T-helper 17 cell (primary cell): ENCODE measurements around the gene GOLGA6L9. TPM values are rescaled to one million over a fixed set of nuclear protein-coding genes. Genes with fewer than 3 reads are reported as not detected.
"Not testable (repeated sequence)": the region's sequence is repeated elsewhere in the genome, so short reads cannot be mapped to it uniquely, and the experiment has no call there.

Experiments
- ATAC-seq: fragments of 150-1000 bp; cut with Tn5 transposase; 2 replicates; pipeline ENCODE4 v1.10.0; 2021; ENCODE audit warnings: mild to moderate bottlenecking, moderate library complexity
- DNase-seq, 3 donors: peaks; one replicate each; pipeline versions ENCODE4 v3.0.0 to v3.0.0-alpha.2; 2020 to 2021
- H3K9me3 ChIP-seq: one replicate; pipeline ENCODE4 v1.7.0; 2013; ENCODE audit warnings: low read length, mild to moderate bottlenecking; ENCODE audit not compliant: control insufficient read depth, poor library complexity, severe bottlenecking
- H3K27ac Mint-ChIP-seq: one replicate; pipeline ENCODE4 v1.8.0; 2022; ENCODE audit warnings: mild to moderate bottlenecking, moderate library complexity, mixed read lengths
- H3K27me3 Mint-ChIP-seq: one replicate; pipeline ENCODE4 v1.8.0; 2022; ENCODE audit warnings: mixed read lengths
- H3K36me3 Mint-ChIP-seq: one replicate; pipeline ENCODE4 v1.8.0; 2022; ENCODE audit warnings: low read depth, mixed read lengths
- H3K4me1 Mint-ChIP-seq: one replicate; pipeline ENCODE4 v1.8.0; 2022; ENCODE audit warnings: mild to moderate bottlenecking, mixed read lengths
- H3K4me3 Mint-ChIP-seq: one replicate; pipeline ENCODE4 v1.8.0; 2022; ENCODE audit warnings: mild to moderate bottlenecking, moderate library complexity, mixed read lengths
- total RNA-seq, 4 donors: library from RNA in 2 of 4; stranded (reverse) in 2 of 4; gene quantifications; one replicate each; pipeline ENCODE4 v1.2.3 and lab custom pipeline; 2022 to 2026

Gene GOLGA6L9, protein sequence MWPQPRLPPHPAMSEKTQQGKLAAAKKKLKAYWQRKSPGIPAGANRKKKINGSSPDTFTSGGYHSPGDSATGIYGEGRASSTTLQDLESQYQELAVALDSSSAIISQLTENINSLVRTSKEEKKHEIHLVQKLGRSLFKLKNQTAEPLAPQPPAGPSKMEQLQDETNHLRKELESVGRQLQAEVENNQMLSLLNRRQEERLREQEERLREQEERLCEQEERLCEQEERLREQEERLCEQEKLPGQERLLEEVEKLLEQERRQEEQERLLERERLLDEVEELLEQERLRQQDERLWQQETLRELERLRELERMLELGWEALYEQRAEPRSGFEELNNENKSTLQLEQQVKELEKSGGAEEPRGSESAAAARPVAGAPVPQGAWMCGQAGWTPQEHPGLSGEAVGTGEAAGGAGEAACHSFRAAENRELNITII
- total RNA-seq = 1 to 10 TPM; 3.0 to 3.3 TPM
- 0.23 to 3.2 reads per million in 2 donors for total RNA-seq (lab: John Stamatoyannopoulos, UW)

DNA sequence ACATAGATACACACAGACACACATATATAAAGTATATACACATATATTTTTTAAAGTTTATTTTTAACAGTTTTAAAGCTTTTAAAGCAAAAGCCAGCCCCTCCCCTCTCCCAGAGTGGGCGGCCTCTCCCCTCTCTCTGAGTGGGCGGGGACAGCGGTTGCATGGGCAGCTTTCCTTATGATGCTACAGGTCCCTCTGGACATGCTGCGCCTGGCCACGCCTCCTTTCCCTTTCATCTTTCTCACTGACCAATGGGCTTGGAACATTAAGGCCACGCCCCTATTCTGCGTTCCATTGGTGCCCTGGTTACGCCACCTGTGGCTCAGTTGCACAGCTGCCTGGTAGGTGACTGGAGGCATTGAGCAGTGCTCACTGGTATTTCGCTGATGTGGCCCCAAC lies at the start of gene GOLGA6L9:
TSS of gene GOLGA6L9 (plus strand) at position 124 of the 400 bp plus-strand sequence. CDS start at position 388, 264 bp downstream.
- not testable (repeated sequence) for DNase-seq

DNA sequence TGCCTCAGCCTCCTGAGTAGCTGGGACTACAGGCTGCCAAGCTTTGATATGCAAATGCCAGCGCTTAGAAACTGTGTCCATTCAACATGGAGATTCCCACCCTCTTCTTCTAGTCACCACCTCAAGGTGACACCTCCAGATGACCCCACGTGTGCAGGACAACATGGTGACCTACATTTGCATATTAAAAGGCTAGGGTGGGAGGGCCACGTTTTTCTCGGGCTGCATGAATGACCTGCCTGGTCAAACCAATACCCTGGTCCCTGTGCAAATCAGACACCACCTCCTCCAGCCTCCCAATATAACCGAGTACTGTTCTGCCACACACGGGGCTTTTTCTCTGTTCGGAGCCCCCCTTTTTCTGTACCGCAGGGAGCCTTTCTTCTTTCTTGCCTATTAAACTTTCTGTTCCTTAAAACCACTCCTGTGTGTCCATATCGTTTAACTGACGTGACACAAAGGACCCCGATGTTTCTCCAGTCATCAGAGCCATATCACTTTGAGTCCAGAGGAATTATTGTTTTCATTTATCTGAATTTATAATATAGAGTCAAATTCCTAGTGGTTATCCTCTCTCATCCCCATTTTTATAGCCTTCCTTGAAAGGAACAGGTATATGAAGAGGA lies 48.2 kb upstream of the GOLGA6L9 start:
- H3K9me3 ChIP-seq, DNase-seq, H3K4me1 Mint-ChIP-seq, H3K27ac Mint-ChIP-seq, H3K4me3 Mint-ChIP-seq, ATAC-seq, H3K36me3 Mint-ChIP-seq, H3K27me3 Mint-ChIP-seq: not testable (repeated sequence)

More for the DNA sequence above, at the start of gene GOLGA6L9:
- not testable (repeated sequence) for H3K4me1 Mint-ChIP-seq, H3K4me3 Mint-ChIP-seq, ATAC-seq, H3K9me3 ChIP-seq, H3K27ac Mint-ChIP-seq, H3K27me3 Mint-ChIP-seq, H3K36me3 Mint-ChIP-seq

DNA sequence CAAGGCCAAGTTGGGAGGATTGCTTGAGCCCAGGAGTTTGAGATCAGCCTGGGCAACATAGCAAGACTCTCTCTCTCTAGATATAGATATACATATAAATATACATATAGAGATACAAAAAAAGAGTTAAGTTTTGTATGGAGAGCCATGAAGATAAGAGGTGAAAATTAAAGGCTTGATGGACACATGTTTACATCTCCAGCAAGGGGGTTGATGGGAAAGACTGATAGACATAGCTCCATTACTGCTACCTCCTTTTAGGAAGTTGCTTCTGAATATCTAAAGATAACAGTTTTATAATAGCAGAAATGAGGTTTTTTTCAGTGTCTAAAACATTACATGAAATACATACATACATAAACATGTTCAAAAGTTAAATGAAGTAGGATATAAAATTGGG lies 42.4 kb upstream of the GOLGA6L9 start:
- not testable (repeated sequence) for H3K4me1 Mint-ChIP-seq, DNase-seq, ATAC-seq, H3K27me3 Mint-ChIP-seq, H3K27ac Mint-ChIP-seq, H3K36me3 Mint-ChIP-seq, H3K4me3 Mint-ChIP-seq, H3K9me3 ChIP-seq

DNA sequence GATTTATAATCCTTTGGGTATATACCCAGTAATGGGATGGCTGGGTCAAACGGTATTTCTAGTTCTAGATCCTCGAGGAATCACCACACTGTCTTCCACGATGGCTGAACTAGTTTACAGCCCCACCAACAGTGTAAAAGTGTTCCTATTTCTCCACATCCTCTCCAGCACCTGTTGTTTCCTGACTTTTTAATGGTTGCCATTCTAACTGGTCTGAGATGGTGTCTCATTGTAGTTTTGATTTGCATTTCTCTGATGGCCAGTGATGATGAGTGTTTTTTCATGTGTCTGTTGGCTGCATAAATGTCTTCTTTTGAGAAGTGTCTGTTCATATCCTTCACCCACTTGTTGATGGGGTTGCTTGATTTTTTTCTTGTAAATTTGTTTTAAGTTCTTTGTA lies 39.5 kb upstream of the GOLGA6L9 start:
- H3K27ac Mint-ChIP-seq, H3K4me3 Mint-ChIP-seq: not testable (repeated sequence)

DNA sequence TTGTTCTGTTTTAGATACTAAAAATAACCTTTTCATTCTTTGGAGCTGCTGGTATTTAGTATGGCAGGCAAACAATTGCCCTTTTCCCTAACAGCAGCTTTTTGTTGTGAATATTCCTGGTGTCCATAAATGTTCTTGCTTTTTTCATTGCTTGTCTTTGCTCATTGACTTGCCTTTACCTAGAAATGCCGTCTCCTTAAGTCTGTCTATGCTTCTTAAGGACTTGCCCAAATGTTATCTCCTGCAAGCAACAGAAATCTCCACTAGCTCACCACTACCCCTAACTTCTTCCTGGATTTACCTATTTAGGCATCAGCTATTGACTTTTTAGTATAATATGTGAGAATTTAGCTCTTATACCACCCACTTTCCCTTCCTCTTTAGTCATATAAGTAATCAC lies 37.5 kb upstream of the GOLGA6L9 start:
- ATAC-seq, H3K27me3 Mint-ChIP-seq, H3K36me3 Mint-ChIP-seq, H3K27ac Mint-ChIP-seq, DNase-seq, H3K4me3 Mint-ChIP-seq, H3K9me3 ChIP-seq, H3K4me1 Mint-ChIP-seq: not testable (repeated sequence)

More for the DNA sequence above, 39.5 kb upstream of the GOLGA6L9 start:
- H3K27me3 Mint-ChIP-seq, H3K9me3 ChIP-seq, ATAC-seq, H3K36me3 Mint-ChIP-seq, H3K4me1 Mint-ChIP-seq, DNase-seq: not testable (repeated sequence)

DNA sequence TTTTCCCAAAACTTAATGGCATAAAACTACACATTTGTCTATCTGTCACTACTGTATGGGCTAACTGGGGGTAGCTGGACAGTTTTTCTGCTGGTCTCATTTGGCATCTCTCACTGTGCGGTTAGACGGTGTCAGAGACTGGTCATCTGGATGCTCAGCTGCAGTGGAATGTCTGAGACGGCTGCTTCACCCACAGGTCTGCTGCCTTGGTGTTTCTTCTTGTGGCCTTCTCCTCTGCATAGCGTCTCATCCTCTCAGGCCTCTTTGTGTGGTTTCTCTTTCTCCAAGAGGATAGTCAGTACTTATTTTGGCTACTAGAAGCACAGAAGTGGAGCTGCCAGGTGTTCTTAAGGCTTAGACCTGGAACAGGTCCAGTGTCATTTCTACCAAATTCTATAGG lies 35.9 kb upstream of the GOLGA6L9 start:
- Mint-ChIP-seq H3K27me3 (no peaks in the 10 kb centered on the region), H3K4me3 (no peak overlapping the region), H3K27ac (no peak overlapping the region), H3K4me1 (peaks cover 3% of the 10 kb centered on the region), H3K36me3 (peaks cover 3% of the 10 kb centered on the region)
- no peaks in the 10 kb centered on the region for H3K9me3 ChIP-seq
- DNase-seq (no peak), ATAC-seq (no peak)

DNA sequence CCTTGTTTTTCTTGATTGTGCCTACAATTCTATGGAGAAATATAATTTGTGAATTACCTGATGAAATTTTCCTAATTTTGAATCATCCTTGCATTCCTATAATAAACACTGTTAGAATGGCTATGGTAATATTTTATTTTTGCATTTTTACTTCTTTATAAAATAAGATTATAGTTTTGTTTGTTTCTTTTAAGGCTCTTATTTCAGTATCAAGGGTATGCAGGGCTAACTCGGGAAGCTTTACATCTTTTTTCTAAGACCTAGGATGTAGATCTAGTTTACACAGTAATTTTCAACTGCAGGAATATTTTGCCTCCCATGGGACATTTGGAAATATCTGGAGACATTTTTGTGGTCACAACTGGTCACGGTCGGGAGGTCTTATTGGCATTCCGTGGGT lies 33.8 kb upstream of the GOLGA6L9 start:
- not testable (repeated sequence) for ATAC-seq, H3K27me3 Mint-ChIP-seq, H3K36me3 Mint-ChIP-seq, H3K4me1 Mint-ChIP-seq, DNase-seq, H3K4me3 Mint-ChIP-seq, H3K27ac Mint-ChIP-seq, H3K9me3 ChIP-seq

DNA sequence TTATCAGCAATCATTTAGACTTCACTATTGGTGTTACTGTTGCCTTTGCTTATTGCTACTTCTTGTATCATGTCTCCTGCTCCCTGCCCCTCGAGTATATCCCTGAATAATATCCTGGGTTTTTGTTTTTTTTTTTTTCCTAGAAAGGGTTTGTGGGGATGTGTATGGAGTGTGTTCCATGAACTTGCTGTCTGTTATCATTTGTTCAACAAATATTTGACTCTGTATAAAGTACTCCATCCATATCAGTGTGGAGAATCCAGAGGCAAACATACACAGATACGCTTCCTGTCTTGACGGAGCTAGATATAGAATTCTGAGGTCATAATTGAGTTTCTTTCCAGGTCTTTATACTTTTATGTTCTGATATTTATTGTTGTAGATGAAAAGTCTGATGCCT lies 31.8 kb upstream of the GOLGA6L9 start:
- H3K9me3 ChIP-seq = no peaks in the 10 kb centered on the region
- peaks cover 4% of the 10 kb centered on the region for H3K36me3 Mint-ChIP-seq
- no peak overlapping the region for H3K4me3 Mint-ChIP-seq
- DNase-seq = no peak
- no peak overlapping the region for H3K27ac Mint-ChIP-seq
- peaks cover 1% of the 10 kb centered on the region for H3K4me1 Mint-ChIP-seq
- no peaks in the 10 kb centered on the region for H3K27me3 Mint-ChIP-seq
- no peak for ATAC-seq

DNA sequence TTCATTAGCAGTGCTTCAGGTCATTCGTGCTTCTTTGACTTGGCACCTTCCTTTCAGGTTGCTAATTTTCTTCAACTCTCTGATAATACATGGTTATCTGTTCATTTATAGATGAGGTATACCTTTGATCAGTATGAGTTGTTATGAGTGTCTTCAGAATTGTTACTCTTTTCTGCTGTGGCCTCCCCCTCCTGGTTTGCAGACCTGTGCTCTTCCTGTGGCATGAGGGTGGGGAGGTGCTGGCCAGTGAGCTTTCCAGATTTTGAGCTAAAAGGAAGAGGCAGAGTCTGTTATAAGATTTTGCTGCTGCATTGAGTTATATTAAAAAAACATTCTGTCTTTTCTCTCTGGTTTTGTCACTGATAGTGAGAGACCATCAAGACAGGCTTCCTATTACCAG lies 30.8 kb upstream of the GOLGA6L9 start:
- H3K4me1 Mint-ChIP-seq = peaks cover 3% of the 10 kb centered on the region
- ATAC-seq (no peak), DNase-seq (no peak)
- no peaks in the 10 kb centered on the region for H3K27me3 Mint-ChIP-seq
- peaks cover 5% of the 10 kb centered on the region for H3K36me3 Mint-ChIP-seq
- no peak overlapping the region for H3K27ac Mint-ChIP-seq
- no peaks in the 10 kb centered on the region for H3K9me3 ChIP-seq
- no peak overlapping the region for H3K4me3 Mint-ChIP-seq

DNA sequence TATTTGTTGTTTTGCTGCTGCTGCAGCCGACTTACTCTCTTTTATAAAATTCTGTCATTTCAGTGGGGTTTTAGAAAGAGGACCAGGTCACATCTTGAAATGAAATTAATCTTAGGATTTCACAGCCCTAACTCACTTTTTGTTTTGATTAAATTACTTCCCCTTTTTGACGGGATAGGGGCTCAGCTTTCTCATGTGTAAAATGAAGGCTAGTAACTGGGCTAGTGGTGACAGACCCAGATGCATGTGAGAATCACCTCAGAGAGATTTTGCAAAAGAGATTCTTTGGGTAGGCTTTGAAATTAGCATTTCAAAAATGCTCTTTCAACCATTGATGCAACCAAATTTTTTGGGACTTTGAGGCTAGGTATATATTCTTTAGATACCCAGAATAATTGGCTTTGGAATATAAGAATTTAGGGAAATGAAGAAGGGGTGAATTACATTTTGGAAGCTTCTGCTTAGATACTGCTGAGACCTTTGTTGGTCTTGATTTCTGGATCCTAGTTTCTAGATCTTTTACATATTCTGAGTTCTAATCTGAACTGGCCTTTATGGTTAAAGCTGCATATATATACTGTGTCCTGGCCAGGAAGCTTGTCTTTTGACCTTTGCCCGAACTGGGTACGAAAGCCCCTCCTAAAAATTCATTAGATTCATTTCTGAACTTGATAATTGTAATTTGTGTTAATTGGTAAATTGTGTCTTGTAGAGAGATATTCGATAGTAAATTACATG lies 30.1 kb upstream of the GOLGA6L9 start:
- H3K27ac Mint-ChIP-seq, ATAC-seq, H3K27me3 Mint-ChIP-seq, H3K4me1 Mint-ChIP-seq, DNase-seq, H3K4me3 Mint-ChIP-seq, H3K36me3 Mint-ChIP-seq, H3K9me3 ChIP-seq: not testable (repeated sequence)

DNA sequence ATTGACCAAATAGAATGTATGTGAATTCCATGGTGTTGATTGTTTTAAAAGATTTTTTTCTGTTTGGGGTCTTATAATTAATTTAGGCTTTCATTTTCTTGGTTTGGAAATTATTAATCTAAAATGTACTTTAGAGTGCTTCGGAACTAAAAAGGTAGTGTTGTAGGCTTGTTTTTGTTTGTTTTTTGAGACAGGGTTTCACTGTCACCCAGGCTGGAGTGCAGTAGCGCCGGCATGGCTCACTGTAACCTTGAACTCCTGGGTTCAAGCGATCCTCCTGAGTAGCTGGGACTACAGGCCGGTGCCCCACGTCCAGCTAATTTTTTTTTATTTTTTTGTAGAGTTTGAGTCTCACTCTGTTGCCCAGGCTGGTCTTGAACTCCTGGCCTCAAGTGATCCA lies 27.7 kb upstream of the GOLGA6L9 start:
- not testable (repeated sequence) for H3K27ac Mint-ChIP-seq, H3K9me3 ChIP-seq, ATAC-seq, H3K27me3 Mint-ChIP-seq, H3K36me3 Mint-ChIP-seq, H3K4me3 Mint-ChIP-seq, H3K4me1 Mint-ChIP-seq, DNase-seq

DNA sequence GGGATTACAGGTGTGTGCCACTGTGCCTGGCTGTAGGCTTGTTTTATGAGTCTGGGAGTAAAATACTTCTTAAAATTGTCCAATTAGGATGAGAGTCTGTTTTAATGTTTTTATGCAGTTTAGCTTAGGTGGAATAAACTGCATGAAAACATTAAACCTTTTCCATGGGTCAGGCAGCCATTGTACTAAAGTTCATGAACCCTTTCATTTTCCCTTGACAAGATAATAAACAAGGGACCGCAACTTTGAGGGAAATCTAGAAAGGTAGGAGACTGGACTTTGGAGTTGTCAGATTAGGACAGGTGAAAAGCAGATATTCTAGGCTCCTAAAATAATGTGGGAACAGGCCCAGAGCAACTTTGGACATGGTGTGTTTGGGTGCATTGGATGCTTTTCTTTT lies 27.3 kb upstream of the GOLGA6L9 start:
- not testable (repeated sequence) for H3K4me1 Mint-ChIP-seq, DNase-seq, ATAC-seq, H3K27ac Mint-ChIP-seq, H3K27me3 Mint-ChIP-seq, H3K4me3 Mint-ChIP-seq, H3K9me3 ChIP-seq, H3K36me3 Mint-ChIP-seq

DNA sequence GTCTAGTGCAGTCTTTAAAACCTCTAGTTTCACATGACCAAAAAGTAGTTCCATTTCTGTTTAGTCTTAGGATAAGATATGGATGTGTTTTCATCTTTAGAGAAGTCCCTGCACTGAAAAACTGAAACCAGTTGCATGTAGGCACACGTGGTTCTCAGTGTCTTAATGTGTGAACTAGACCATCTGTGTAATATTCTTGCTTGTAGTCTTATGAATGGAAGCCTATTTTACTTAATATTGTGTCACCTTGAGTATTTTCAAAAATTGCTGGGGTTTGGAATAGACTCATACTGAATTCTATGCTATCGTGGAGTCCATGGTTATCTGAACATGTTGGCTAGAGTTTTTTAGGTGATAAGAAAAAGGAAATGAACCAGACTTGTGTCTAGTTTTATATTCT lies 23.4 kb upstream of the GOLGA6L9 start:
- ATAC-seq, H3K36me3 Mint-ChIP-seq, H3K4me3 Mint-ChIP-seq, H3K4me1 Mint-ChIP-seq, DNase-seq, H3K9me3 ChIP-seq, H3K27me3 Mint-ChIP-seq, H3K27ac Mint-ChIP-seq: not testable (repeated sequence)
